K562 (cell line): ENCODE measurements around the gene LMO2. TPM values are rescaled to one million over a fixed set of nuclear protein-coding genes. Genes with fewer than 3 reads are reported as not detected.

Experiments used
- FOXJ3 ChIP-seq: sonication (generic); formaldehyde crosslinking; IDR thresholded peaks from 2 replicates; pipeline ENCODE4 v1.4.0; 2020; ENCODE audit warnings: mild to moderate bottlenecking, missing genetic modification reagents
- SNIP1 ChIP-seq: fragments of 450-650 bp; IDR thresholded peaks from 2 replicates; pipeline ENCODE4 v1.7.1; 2017; ENCODE audit warnings: low read depth, mild to moderate bottlenecking
- STAT5A ChIP-seq: IDR thresholded peaks from 2 replicates; pipeline ENCODE4 v1.6.1; 2012; ENCODE audit warnings: low read length, inconsistent platforms, borderline replicate concordance
- ZFP1 ChIP-seq: fragments of 450-650 bp; formaldehyde crosslinking; IDR thresholded peaks from 2 replicates; pipeline ENCODE4 v1.4.0; 2020; ENCODE audit warnings: mild to moderate bottlenecking, mixed read lengths
- polyA plus RNA-seq, 8 experiments: library from polyadenylated mRNA; depleted of rRNA in 4 of 8; stranded (reverse) in 5 of 8; unstranded in 3 of 8; fragments of >200 nt; fragmentation: Nextera tagmentation in 2 of 8; fragmentation: Illumina TruSeq in 1 of 8; extraction: Ambion mirVana in 2 of 8; extraction: Trizol in 1 of 8; gene quantifications; 2 replicates each; pipeline versions ENCODE4 v1.2.1 to v1.2.3, GENCODE V29; 2011 to 2014; ENCODE audit warnings: inconsistent platforms in 1 of 8, missing spikeins in 1 of 8
- total RNA-seq, 7 experiments: library from RNA; depleted of rRNA in 6 of 7; stranded (reverse); fragments of >200 nt in 6 of 7; fragmentation: Illumina TruSeq in 2 of 7; extraction: Trizol in 2 of 7; gene quantifications; 2 replicates each; pipeline versions ENCODE4 v1.2.1 to v1.2.3, GENCODE V29; 2011 to 2021; ENCODE audit warnings: low replicate concordance in 1 of 7
- TF ChIP-seq, protein P1 (sequence below): sonication (generic); formaldehyde crosslinking; IDR thresholded peaks from 2 replicates; pipeline ENCODE4 v1.8.0; 2022; ENCODE audit warnings: mild to moderate bottlenecking, missing genetic modification reagents
- TF ChIP-seq, protein P2 (sequence below): fragments of 450-650 bp; IDR thresholded peaks from 2 replicates; pipeline ENCODE4 v1.6.1; 2016; ENCODE audit warnings: missing biosample characterization, missing genetic modification characterization
- TF ChIP-seq, protein P3 (sequence below): sonication (generic); formaldehyde crosslinking; IDR thresholded peaks from 2 replicates; pipeline ENCODE4 v1.8.0; 2023; ENCODE audit warnings: missing genetic modification reagents, mild to moderate bottlenecking, borderline replicate concordance
- TF ChIP-seq, protein P4 (sequence below), 2 experiments: IDR thresholded peaks; 2 replicates each; pipeline ENCODE4 v1.6.1; 2012; ENCODE audit warnings: improper control_type of control experiment in 2 of 2, low read depth in 2 of 2, low read length in 2 of 2, borderline replicate concordance in 1 of 2
- TF ChIP-seq, protein P5 (sequence below): fragments of 450-650 bp; formaldehyde crosslinking; IDR thresholded peaks from 2 replicates; pipeline ENCODE4 v1.4.0; 2020; ENCODE audit warnings: mild to moderate bottlenecking

The LMO2 gene
- total and polyA plus RNA-seq, 9 of the 15 experiments (the other 6 are each of a cell fraction or from before 2014, with no cell fraction given): 6.9 to 126 (median 91.5) TPM

DNA sequence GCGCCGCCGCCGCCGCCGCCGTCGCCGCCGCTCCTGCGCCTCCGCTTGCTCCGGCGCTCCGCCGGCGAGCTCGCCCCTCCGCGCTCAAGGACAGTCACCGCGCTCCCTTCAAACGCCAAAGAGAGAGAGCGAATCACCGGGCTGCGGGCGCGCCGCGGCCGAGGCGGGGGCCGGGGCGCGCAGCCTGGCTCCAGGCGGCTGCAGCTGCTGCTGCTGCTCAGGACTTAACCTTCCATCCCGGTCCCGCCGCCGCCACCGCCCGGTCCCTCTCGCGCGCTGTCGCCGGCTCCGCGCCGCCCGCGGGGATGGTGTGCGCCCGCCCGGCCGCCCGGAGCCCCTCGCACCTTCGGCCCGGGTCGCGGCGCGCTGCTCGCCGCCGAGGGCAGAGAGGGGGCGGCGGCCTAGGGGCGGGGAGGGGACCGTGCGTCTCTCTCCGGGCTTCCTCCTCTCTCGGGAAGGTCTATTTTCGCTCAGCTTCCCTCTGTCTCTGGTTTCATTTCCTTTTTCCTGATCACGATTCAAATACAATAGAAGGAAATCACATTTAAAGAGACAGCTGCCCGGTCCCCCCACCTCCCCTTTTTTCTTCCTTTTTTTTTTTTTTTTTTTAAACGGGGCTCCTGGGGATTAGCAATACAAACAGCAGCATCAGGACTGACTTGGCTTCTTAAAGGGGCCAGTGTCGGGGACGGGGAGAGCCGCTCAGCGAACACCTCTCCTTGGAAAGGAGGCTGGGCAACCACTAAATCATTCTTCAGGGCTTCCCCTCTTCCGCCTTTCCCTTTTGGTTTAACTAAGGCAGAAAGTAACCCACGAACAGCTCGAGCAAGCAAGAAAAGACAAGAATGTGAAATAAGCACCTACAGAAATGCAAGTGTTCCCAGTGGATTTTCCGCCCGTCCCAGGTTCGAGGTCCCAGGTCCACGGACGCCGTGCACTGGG lies 22.1 kb downstream of the LMO2 start (continued):
- TF ChIP-seq, protein P1, sequence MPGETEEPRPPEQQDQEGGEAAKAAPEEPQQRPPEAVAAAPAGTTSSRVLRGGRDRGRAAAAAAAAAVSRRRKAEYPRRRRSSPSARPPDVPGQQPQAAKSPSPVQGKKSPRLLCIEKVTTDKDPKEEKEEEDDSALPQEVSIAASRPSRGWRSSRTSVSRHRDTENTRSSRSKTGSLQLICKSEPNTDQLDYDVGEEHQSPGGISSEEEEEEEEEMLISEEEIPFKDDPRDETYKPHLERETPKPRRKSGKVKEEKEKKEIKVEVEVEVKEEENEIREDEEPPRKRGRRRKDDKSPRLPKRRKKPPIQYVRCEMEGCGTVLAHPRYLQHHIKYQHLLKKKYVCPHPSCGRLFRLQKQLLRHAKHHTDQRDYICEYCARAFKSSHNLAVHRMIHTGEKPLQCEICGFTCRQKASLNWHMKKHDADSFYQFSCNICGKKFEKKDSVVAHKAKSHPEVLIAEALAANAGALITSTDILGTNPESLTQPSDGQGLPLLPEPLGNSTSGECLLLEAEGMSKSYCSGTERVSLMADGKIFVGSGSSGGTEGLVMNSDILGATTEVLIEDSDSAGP (CRISPR knock-in tag): peak; percentile 69; the same call in 1 of the 2 replicates
- TF ChIP-seq, protein P2, sequence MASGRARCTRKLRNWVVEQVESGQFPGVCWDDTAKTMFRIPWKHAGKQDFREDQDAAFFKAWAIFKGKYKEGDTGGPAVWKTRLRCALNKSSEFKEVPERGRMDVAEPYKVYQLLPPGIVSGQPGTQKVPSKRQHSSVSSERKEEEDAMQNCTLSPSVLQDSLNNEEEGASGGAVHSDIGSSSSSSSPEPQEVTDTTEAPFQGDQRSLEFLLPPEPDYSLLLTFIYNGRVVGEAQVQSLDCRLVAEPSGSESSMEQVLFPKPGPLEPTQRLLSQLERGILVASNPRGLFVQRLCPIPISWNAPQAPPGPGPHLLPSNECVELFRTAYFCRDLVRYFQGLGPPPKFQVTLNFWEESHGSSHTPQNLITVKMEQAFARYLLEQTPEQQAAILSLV: no peak
- TF ChIP-seq, protein P3, sequence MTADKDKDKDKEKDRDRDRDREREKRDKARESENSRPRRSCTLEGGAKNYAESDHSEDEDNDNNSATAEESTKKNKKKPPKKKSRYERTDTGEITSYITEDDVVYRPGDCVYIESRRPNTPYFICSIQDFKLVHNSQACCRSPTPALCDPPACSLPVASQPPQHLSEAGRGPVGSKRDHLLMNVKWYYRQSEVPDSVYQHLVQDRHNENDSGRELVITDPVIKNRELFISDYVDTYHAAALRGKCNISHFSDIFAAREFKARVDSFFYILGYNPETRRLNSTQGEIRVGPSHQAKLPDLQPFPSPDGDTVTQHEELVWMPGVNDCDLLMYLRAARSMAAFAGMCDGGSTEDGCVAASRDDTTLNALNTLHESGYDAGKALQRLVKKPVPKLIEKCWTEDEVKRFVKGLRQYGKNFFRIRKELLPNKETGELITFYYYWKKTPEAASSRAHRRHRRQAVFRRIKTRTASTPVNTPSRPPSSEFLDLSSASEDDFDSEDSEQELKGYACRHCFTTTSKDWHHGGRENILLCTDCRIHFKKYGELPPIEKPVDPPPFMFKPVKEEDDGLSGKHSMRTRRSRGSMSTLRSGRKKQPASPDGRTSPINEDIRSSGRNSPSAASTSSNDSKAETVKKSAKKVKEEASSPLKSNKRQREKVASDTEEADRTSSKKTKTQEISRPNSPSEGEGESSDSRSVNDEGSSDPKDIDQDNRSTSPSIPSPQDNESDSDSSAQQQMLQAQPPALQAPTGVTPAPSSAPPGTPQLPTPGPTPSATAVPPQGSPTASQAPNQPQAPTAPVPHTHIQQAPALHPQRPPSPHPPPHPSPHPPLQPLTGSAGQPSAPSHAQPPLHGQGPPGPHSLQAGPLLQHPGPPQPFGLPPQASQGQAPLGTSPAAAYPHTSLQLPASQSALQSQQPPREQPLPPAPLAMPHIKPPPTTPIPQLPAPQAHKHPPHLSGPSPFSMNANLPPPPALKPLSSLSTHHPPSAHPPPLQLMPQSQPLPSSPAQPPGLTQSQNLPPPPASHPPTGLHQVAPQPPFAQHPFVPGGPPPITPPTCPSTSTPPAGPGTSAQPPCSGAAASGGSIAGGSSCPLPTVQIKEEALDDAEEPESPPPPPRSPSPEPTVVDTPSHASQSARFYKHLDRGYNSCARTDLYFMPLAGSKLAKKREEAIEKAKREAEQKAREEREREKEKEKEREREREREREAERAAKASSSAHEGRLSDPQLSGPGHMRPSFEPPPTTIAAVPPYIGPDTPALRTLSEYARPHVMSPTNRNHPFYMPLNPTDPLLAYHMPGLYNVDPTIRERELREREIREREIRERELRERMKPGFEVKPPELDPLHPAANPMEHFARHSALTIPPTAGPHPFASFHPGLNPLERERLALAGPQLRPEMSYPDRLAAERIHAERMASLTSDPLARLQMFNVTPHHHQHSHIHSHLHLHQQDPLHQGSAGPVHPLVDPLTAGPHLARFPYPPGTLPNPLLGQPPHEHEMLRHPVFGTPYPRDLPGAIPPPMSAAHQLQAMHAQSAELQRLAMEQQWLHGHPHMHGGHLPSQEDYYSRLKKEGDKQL (CRISPR knock-in tag): no peak
- no peak for TF ChIP-seq STAT5A
- TF ChIP-seq, protein P4, sequence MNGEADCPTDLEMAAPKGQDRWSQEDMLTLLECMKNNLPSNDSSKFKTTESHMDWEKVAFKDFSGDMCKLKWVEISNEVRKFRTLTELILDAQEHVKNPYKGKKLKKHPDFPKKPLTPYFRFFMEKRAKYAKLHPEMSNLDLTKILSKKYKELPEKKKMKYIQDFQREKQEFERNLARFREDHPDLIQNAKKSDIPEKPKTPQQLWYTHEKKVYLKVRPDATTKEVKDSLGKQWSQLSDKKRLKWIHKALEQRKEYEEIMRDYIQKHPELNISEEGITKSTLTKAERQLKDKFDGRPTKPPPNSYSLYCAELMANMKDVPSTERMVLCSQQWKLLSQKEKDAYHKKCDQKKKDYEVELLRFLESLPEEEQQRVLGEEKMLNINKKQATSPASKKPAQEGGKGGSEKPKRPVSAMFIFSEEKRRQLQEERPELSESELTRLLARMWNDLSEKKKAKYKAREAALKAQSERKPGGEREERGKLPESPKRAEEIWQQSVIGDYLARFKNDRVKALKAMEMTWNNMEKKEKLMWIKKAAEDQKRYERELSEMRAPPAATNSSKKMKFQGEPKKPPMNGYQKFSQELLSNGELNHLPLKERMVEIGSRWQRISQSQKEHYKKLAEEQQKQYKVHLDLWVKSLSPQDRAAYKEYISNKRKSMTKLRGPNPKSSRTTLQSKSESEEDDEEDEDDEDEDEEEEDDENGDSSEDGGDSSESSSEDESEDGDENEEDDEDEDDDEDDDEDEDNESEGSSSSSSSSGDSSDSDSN (IDR thresholded peaks at IDR 0.05; ENCODE audit: borderline replicate concordance in 1 of 2, low read depth in 2 of 2, low read length in 2 of 2): peak; percentile 74 to 95
- no peak for TF ChIP-seq FOXJ3 (CRISPR knock-in tag)
- TF ChIP-seq ZFP1: no peak
- TF ChIP-seq, protein P5, sequence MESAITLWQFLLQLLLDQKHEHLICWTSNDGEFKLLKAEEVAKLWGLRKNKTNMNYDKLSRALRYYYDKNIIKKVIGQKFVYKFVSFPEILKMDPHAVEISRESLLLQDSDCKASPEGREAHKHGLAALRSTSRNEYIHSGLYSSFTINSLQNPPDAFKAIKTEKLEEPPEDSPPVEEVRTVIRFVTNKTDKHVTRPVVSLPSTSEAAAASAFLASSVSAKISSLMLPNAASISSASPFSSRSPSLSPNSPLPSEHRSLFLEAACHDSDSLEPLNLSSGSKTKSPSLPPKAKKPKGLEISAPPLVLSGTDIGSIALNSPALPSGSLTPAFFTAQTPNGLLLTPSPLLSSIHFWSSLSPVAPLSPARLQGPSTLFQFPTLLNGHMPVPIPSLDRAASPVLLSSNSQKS (CRISPR knock-in tag): no peak
- 0 out of 2 replicates have a peak, but pooled peaks have one; percentile 26 for TF ChIP-seq SNIP1
